Loucy (cell line): ENCODE data around the gene AGBL1.

Experiments used
- CTCF ChIP-seq: fragments of 200-600 bp; sonication (generic); conservative IDR thresholded peaks from 2 replicates; pipeline ENCODE4 v1.5.1; 2014; ENCODE audit warnings: mild to moderate bottlenecking, antibody characterized with exemption, low read length
- EZH2phosphoT487 ChIP-seq: fragments of 200-600 bp; IDR thresholded peaks from 2 replicates; pipeline ENCODE4 v1.6.1; 2018; ENCODE audit warnings: antibody characterized with exemption, mild to moderate bottlenecking, moderate library complexity, borderline replicate concordance

- TF ChIP-seq CTCF, result no peak
- TF ChIP-seq EZH2phosphoT487, result no peak
Observed at GRCh38 chr15:86663979-86664378, 584.3 kb downstream of the AGBL1 start.
